HCT116 (cell line): ENCODE results near the gene SIRPD. TPM values are rescaled to one million over a fixed set of nuclear protein-coding genes. Genes with fewer than 3 reads are reported as not detected.

Experiments used
- ATAC-seq: fragments of 200-7000 bp; cut with Tn5 transposase; 2 replicates; pipeline ENCODE4 v1.9.1; 2020; ENCODE audit warnings: mild to moderate bottlenecking, moderate library complexity
- BruUV-seq: library from RNA; stranded (reverse); fragments of 400-500 nt; replicated peaks from 2 replicates; lab custom pipeline; 2021; lab: Mats Ljungman, UMichigan
- CTCF ChIA-PET: fragments of 300-600 bp; sonication (Branson Sonifier 250); formaldehyde crosslinking; loops from one replicate; lab custom pipeline; 2021; ENCODE audit warnings: antibody characterized with exemption; lab: Charles Lee
- POLR2A ChIA-PET: fragments of 300-600, 350-600 bp; sonication (Branson Sonifier 250); formaldehyde crosslinking; loops from one replicate; lab custom pipeline; 2021; ENCODE audit warnings: antibody characterized with exemption; lab: Charles Lee
- RAD21 ChIA-PET, 2 experiments: fragments of 300-600 bp; sonication (Branson Sonifier 250); formaldehyde crosslinking; loops; one replicate each; lab custom pipeline; 2023; ENCODE audit warnings: low total read pairs in 2 of 2; ENCODE audit not compliant: uncharacterized antibody in 2 of 2, unreplicated experiment in 2 of 2, low non-redundant PET in 1 of 2; lab: Charles Lee
- DNase-seq: peaks from one replicate; pipeline ENCODE4 v3.0.0-alpha.2; 2010; ENCODE audit warnings: low read depth, low spot score
- H2AFZ ChIP-seq: fragments of 200-600 bp; shearing (Covaris generic), sonication (generic); 2 replicates; pipeline ENCODE4 v1.6.1; 2017; ENCODE audit warnings: low read depth, mixed run types, mixed read lengths, antibody characterized with exemption, low read length; ENCODE audit not compliant: poor library complexity, severe bottlenecking
- H3K27ac ChIP-seq: 2 replicates; pipeline ENCODE4 v1.5.1; 2012; ENCODE audit warnings: low read depth, low read length
- H3K27me3 ChIP-seq: fragments of 200-600 bp; sonication (generic); 2 replicates; pipeline ENCODE4 v1.6.1; 2016; ENCODE audit warnings: mixed run types, low read length, mixed read lengths; ENCODE audit not compliant: insufficient read depth
- H3K36me3 ChIP-seq, 2 experiments: fragments of 200-500 bp in 1 of 2; fragments of 200-600 bp in 1 of 2; sonication (Bioruptor generic) in 1 of 2; sonication (generic) in 1 of 2; 2 replicates each; pipeline versions ENCODE4 v1.5.1 to v1.6.1; 2014 to 2016; ENCODE audit warnings: low read length in 2 of 2, inconsistent platforms in 1 of 2, mixed read lengths in 1 of 2, mixed run types in 1 of 2; ENCODE audit not compliant: insufficient read depth in 2 of 2, control insufficient read depth in 1 of 2
- H3K4me1 ChIP-seq, 2 experiments: fragments of 200-600 bp in 1 of 2; sonication (generic) in 1 of 2; 2 replicates each; pipeline versions ENCODE4 v1.5.1 to v1.6.1; 2012 to 2017; ENCODE audit warnings: low read length in 2 of 2, inconsistent platforms in 1 of 2, mild to moderate bottlenecking in 1 of 2, mixed read lengths in 1 of 2, mixed run types in 1 of 2, moderate library complexity in 1 of 2; ENCODE audit not compliant: insufficient read depth in 2 of 2, control insufficient read depth in 1 of 2
- H3K4me2 ChIP-seq: fragments of 200-600 bp; sonication (generic); 2 replicates; pipeline ENCODE4 v1.6.1; 2017; ENCODE audit warnings: mixed run types, low read length, mixed read lengths
- H3K4me3 ChIP-seq, 2 experiments: fragments of 200-600 bp in 1 of 2; sonication (generic) in 1 of 2; replicated peaks in 1 of 2; 2 replicates each; pipeline ENCODE4 v1.5.1; 2011 to 2016; ENCODE audit warnings: low read length in 2 of 2, control low read depth in 1 of 2, low read depth in 1 of 2, mild to moderate bottlenecking in 1 of 2, mixed read lengths in 1 of 2, mixed run types in 1 of 2
- H3K79me2 ChIP-seq: fragments of 200-600 bp; sonication (generic); 2 replicates; pipeline ENCODE4 v1.6.1; 2017; ENCODE audit warnings: mild to moderate bottlenecking, mixed run types, low read length, moderate library complexity, mixed read lengths; ENCODE audit not compliant: insufficient read depth
- H3K9ac ChIP-seq: fragments of 200-600 bp; sonication (generic); 2 replicates; pipeline ENCODE4 v1.6.1; 2016; ENCODE audit warnings: low read length, mixed read lengths
- H3K9me2 ChIP-seq: fragments of 200-600 bp; sonication (generic), shearing (Covaris generic); 2 replicates; pipeline ENCODE4 v1.6.1; 2017; ENCODE audit warnings: mixed run types, mild to moderate bottlenecking, moderate library complexity; ENCODE audit not compliant: insufficient read depth
- H3K9me3 ChIP-seq, 2 experiments: fragments of 200-500 bp in 1 of 2; fragments of 200-600 bp in 1 of 2; sonication (Bioruptor generic) in 1 of 2; sonication (generic) in 1 of 2; 2 replicates each; pipeline ENCODE4 v1.6.1; 2014 to 2017; ENCODE audit warnings: low read length in 2 of 2, mixed read lengths in 2 of 2, inconsistent platforms in 1 of 2, low read depth in 1 of 2, mild to moderate bottlenecking in 1 of 2, mixed run types in 1 of 2, moderate library complexity in 1 of 2; ENCODE audit not compliant: control insufficient read depth in 1 of 2, insufficient read depth in 1 of 2
- H4K20me1 ChIP-seq: fragments of 200-600 bp; sonication (generic), shearing (Covaris generic); 2 replicates; pipeline ENCODE4 v1.6.1; 2017; ENCODE audit warnings: mixed run types, mild to moderate bottlenecking, moderate library complexity; ENCODE audit not compliant: insufficient read depth
- CBX3 ChIP-seq: IDR thresholded peaks from 2 replicates; pipeline ENCODE4 v1.6.1; 2012; ENCODE audit warnings: low read depth
- CEBPB ChIP-seq: IDR thresholded peaks from 2 replicates; pipeline ENCODE4 v1.6.1; 2012; ENCODE audit warnings: low read depth
- CTCF ChIP-seq, 3 experiments: fragments of 200-600 bp in 1 of 3; sonication (generic) in 1 of 3; IDR thresholded peaks in 2 of 3; conservative IDR thresholded peaks in 1 of 3; 2 replicates each; pipeline ENCODE4 v1.5.1; 2012 to 2017; ENCODE audit warnings: low read depth in 2 of 3, low read length in 2 of 3, antibody characterized with exemption in 1 of 3, borderline replicate concordance in 1 of 3, control low read depth in 1 of 3, mild to moderate bottlenecking in 1 of 3, mixed read lengths in 1 of 3, mixed run types in 1 of 3, moderate library complexity in 1 of 3; ENCODE audit not compliant: insufficient read depth in 1 of 3
- EGR1 ChIP-seq: IDR thresholded peaks from 2 replicates; pipeline ENCODE4 v1.6.1; 2012; ENCODE audit warnings: low read depth
- ELF1 ChIP-seq: IDR thresholded peaks from 2 replicates; pipeline ENCODE4 v1.6.1; 2012; ENCODE audit warnings: low read depth, borderline replicate concordance
- MAX ChIP-seq: IDR thresholded peaks from 2 replicates; pipeline ENCODE4 v1.6.1; 2012
- POLR2A ChIP-seq: IDR thresholded peaks from 2 replicates; pipeline ENCODE4 v1.7.0; 2011; ENCODE audit warnings: borderline replicate concordance; ENCODE audit not compliant: insufficient read depth, insufficient read length; ENCODE audit errors: extremely low read depth
- POLR2AphosphoS5 ChIP-seq: IDR thresholded peaks from 2 replicates; pipeline ENCODE4 v1.6.1; 2011; ENCODE audit warnings: mild to moderate bottlenecking, low read depth, low read length, moderate library complexity
- RAD21 ChIP-seq: IDR thresholded peaks from 2 replicates; pipeline ENCODE4 v1.6.1; 2012; ENCODE audit warnings: low read depth, mild to moderate bottlenecking
- SIN3A ChIP-seq: IDR thresholded peaks from 2 replicates; pipeline ENCODE4 v1.6.1; 2012; ENCODE audit warnings: low read depth
- TCF7L2 ChIP-seq: IDR thresholded peaks from 2 replicates; pipeline ENCODE4 v1.7.0; 2011; ENCODE audit warnings: borderline replicate concordance, inconsistent platforms; ENCODE audit not compliant: insufficient read depth, insufficient read length; ENCODE audit errors: extremely low read depth
- YY1 ChIP-seq: IDR thresholded peaks from 2 replicates; pipeline ENCODE4 v1.6.1; 2011; ENCODE audit warnings: low read length, low read depth, moderate library complexity, mild to moderate bottlenecking; ENCODE audit not compliant: insufficient replicate concordance; ENCODE audit errors: extremely low read depth
- ZNF274 ChIP-seq: fragments of 200-500 bp; sonication (Bioruptor generic); IDR thresholded peaks from 2 replicates; pipeline ENCODE4 v1.6.1; 2014; ENCODE audit warnings: mild to moderate bottlenecking, low read depth, low read length, inconsistent platforms
- intact Hi-C: fragments of 100-400 bp; cut with micrococcal nuclease; formaldehyde crosslinking; loops from 2 replicates; pipeline ENCODE4 v1.10.0; 2022
- total RNA-seq: library from RNA; stranded (reverse); gene quantifications from one replicate; pipeline ENCODE4 v1.2.1, GENCODE V29; 2021; ENCODE audit not compliant: unreplicated experiment

The SIRPD gene
- total RNA-seq, 1 experiment from 2014 or later, result not detected

- Histone ChIP-seq H3K4me2 (no peak overlapping the region), H3K9ac (no peak overlapping the region), H3K27me3 (no peaks in the 10 kb centered on the region), H2AFZ (no peak overlapping the region)
- DNase-seq, result no peak
- no peak for TF ChIP-seq POLR2A
- no peak for TF ChIP-seq ELF1
- peak; percentile 37; the same call in 1 of the 2 replicates for TF ChIP-seq RAD21
- TF ChIP-seq, all 23 proteins: peak for 1
- no peaks in the 10 kb centered on the region for H3K4me1 ChIP-seq
- H3K79me2 ChIP-seq, result no peaks in the 10 kb centered on the region
- ChIA-PET CTCF (no interaction called here), RAD21 (no interaction called here), POLR2A (no interaction called here)
- H3K4me3 ChIP-seq, result no peak overlapping the region
- intact Hi-C loops, result no loop called here
- no peaks in the 10 kb centered on the region for H3K9me2 ChIP-seq
- no TSS peak for BruUV-seq
- no peaks in the 10 kb centered on the region for H4K20me1 ChIP-seq
- ATAC-seq, result no peak
- H3K27ac ChIP-seq, result no peak overlapping the region
- H3K36me3 ChIP-seq, result no peaks in the 10 kb centered on the region
- peaks cover 0 to 3% of the 10 kb centered on the region in 2 experiments; a peak in 1 of 4 replicates for H3K9me3 ChIP-seq
These were observed 1.6 kb downstream of the SIRPD start for GRCh38 chr20:1555952-1556351.

GRCh38 chr20:1539816-1540419 is 17.6 kb downstream of the SIRPD start:
- Histone ChIP-seq H3K27ac (no peak overlapping the region), H3K27me3 (no peaks in the 10 kb centered on the region), H3K9me3 (no peaks in the 10 kb centered on the region), H3K4me1 (no peaks in the 10 kb centered on the region), H3K9ac (no peak overlapping the region), H3K4me3 (no peak overlapping the region), H2AFZ (no peak overlapping the region), H3K9me2 (no peaks in the 10 kb centered on the region), H3K36me3 (no peaks in the 10 kb centered on the region), H3K79me2 (no peaks in the 10 kb centered on the region), H3K4me2 (no peak overlapping the region), H4K20me1 (no peaks in the 10 kb centered on the region)
- ChIA-PET CTCF (no interaction called here), RAD21 (no interaction called here), POLR2A (no interaction called here)
- TF ChIP-seq CTCF (IDR thresholded peaks at IDR 0.05 in 2 of 3, conservative IDR thresholded peaks at IDR 0.05 in 1 of 3; ENCODE audit: borderline replicate concordance in 1 of 3, insufficient read depth in 1 of 3, low read depth in 2 of 3, low read length in 2 of 3), result no peak
- TF ChIP-seq CEBPB, result no peak
- no peak for TF ChIP-seq POLR2AphosphoS5
- TF ChIP-seq TCF7L2, result no peak
- no peak for TF ChIP-seq EGR1
- no peak for TF ChIP-seq POLR2A
- TF ChIP-seq YY1, result no peak
- TF ChIP-seq MAX, result no peak
- TF ChIP-seq RAD21, result no peak
- no peak for TF ChIP-seq SIN3A
- TF ChIP-seq CBX3, result no peak
- no peak for TF ChIP-seq ELF1
- TF ChIP-seq ZNF274, result no peak
- intact Hi-C loops, result loop anchor here (10.0 kb wide), 1 partner anchor 195 kb away; no protein-coding TSS in a partner anchor
- no TSS peak for BruUV-seq
- DNase-seq, result no peak
- ATAC-seq, result no peak
